ENCODE data around the gene MIPOL1. TPM values are rescaled to one million over a fixed set of nuclear protein-coding genes. Genes with fewer than 3 reads are reported as not detected.

MIPOL1 gene
- total and polyA plus RNA-seq, 2 of the 13 experiments (the other 11 are each of a cell fraction or from before 2014, with no cell fraction given): 8.6 to 34.2 TPM

- TF ChIP-seq ZNF18 (CRISPR knock-in tag; IDR thresholded peaks at IDR 0.05; ENCODE audit: insufficient replicate concordance): peak; percentile 96
- peak; percentile 76; the same call in 1 of the 2 replicates for TF ChIP-seq ZNF850 (CRISPR knock-in tag; conservative IDR thresholded peaks at IDR 0.05)
- peak; percentile 96 for TF ChIP-seq ZNF598 (CRISPR knock-in tag; IDR thresholded peaks at IDR 0.05; ENCODE audit: borderline replicate concordance)
- peak; percentile 37 for TF ChIP-seq NFYB (CRISPR knock-in tag; IDR thresholded peaks at IDR 0.05)
- TF ChIP-seq REXO4 (CRISPR knock-in tag; IDR thresholded peaks at IDR 0.05; ENCODE audit: borderline replicate concordance): no peak
- peak; percentile 54; the same call in 1 of the 2 replicates for TF ChIP-seq NCOA1 (CRISPR knock-in tag; IDR thresholded peaks at IDR 0.05)
- TF ChIP-seq EHMT2 (IDR thresholded peaks at IDR 0.05; ENCODE audit: borderline replicate concordance, low read depth, low read length): no peak; the same call in 1 of the 2 replicates
- peak; percentile 31 to 55; a peak in 2 of 4 replicates for TF ChIP-seq NR2F1 (CRISPR knock-in tag; IDR thresholded peaks at IDR 0.05)
- TF ChIP-seq ZNF83 (CRISPR knock-in tag; IDR thresholded peaks at IDR 0.05; ENCODE audit: borderline replicate concordance): peak; percentile 33; the same call in 1 of the 2 replicates
- peak; percentile 97 for TF ChIP-seq ZNF746 (CRISPR knock-in tag; IDR thresholded peaks at IDR 0.05)
- peak in 1 of 2 experiments; percentile 51; a peak in 1 of 4 replicates for TF ChIP-seq REST (IDR thresholded peaks at IDR 0.05; ENCODE audit: borderline replicate concordance in 1 of 2, low read depth in 1 of 2, low read length in 2 of 2)
- peak; percentile 91 for TF ChIP-seq HOXA3 (CRISPR knock-in tag; IDR thresholded peaks at IDR 0.05)
- TF ChIP-seq RARA (CRISPR knock-in tag; IDR thresholded peaks at IDR 0.05): peak; percentile 94
- TF ChIP-seq SIN3A (IDR thresholded peaks at IDR 0.05; ENCODE audit: borderline replicate concordance, low read depth, low read length): peak; percentile 92
- TF ChIP-seq TCF7 (IDR thresholded peaks at IDR 0.05; ENCODE audit: low read depth): no peak
- peak; percentile 84; the same call in 1 of the 2 replicates for TF ChIP-seq ZNF383 (CRISPR knock-in tag; IDR thresholded peaks at IDR 0.05; ENCODE audit: borderline replicate concordance)
- TF ChIP-seq TP53 (CRISPR knock-in tag; conservative IDR thresholded peaks at IDR 0.05): peak; percentile 95
Observed at GRCh38 chr14:37595809-37596621, 398.3 kb downstream of the MIPOL1 start (continued).
